Measurements from ENCODE around the gene MYO5A. TPM values are rescaled to one million over a fixed set of nuclear protein-coding genes. Genes with fewer than 3 reads are reported as not detected.

MYO5A gene
- total RNA-seq, 1 donor from 2014 or later = 40.4 TPM

- DNase-seq (ENCODE audit: low spot score) = no peak
Observed at GRCh38 chr15:52362497-52362896, 166.2 kb downstream of the MYO5A start.

DNA sequence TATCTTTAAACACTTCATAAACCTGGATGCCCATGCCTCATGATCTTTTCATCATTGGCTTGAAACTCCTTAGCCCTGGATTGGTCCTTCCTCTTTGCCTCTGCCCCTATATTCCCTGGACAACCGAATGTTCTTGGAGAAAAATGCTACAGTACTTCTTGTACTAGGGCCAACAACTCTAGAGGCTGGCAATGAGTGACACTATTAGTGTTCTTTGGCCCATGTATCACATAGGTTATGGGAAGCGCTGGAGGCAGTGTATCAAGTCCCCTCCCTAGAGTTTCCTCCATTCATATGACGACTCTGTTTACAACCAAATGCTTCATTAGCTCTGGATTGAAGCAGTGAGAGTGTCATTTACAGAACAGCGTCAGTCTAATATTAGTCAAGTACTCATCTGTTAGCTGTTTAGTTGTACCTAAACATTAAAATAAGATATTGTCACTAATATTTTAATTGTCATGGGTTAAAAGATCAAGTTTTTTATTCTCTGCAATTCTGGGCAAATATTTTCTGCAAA lies 166.6 kb downstream of the MYO5A start:
- DNase-seq (ENCODE audit: low spot score) = no peak

GRCh38 chr15:52361494-52361893 lies 167.2 kb downstream of the MYO5A start:
- no peak for DNase-seq (ENCODE audit: low spot score)

DNA sequence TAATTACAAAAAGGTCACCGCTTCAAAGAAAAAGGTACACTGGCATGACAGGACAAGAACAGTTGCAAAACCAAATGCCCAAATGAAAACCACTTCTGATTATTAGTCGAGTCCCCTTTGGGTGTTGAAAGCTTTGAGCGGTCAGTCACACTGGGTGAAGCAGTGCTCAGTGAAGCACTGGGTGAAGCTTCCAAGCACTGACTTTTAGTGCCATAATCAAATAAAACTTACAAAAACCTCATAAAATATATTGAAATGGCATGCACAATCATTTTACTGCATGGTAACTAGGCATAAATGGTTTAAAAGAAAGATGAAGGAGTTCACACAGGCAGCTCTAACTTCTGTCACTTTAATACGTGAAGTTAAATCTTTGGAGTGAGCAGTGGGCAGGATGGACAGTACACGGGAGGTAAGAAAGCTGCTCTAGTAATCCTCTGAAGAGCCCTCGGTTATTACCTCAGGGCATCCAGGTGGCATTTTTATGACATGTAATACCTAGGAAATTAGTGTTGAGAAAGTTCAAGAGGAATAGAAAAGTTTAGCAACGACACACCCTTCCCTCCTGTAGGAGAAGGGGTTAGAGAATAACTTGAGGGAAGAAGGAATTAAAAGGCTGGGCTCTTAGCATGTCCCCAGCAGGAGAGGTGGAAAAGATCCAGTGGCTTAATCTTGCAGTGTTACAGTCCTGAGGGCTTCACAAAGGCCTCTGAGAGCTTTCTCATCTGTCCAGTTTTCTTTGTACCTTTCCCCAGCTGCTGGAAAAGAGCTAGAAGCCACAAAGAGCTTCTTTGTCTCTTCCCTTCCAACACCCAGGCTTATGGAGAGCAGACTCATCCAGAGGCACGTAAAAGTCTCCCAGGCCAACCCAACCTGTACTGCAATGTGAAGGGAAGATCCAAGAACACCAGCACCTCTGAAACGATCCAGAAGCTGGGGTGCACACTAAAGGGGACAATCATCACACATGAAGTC lies 168.2 kb downstream of the MYO5A start:
- no peak for DNase-seq (ENCODE audit: low spot score)

GRCh38 chr15:52359722-52360121 lies 169.0 kb downstream of the MYO5A start:
- no peak for DNase-seq (ENCODE audit: low spot score)

GRCh38 chr15:52357949-52358348 lies 170.7 kb downstream of the MYO5A start:
- no peak for DNase-seq (ENCODE audit: low spot score)

- no peak for DNase-seq (ENCODE audit: low spot score)
Observed at GRCh38 chr15:52352086-52352485, 176.6 kb downstream of the MYO5A start.

- DNase-seq (ENCODE audit: low spot score) = no peak
Observed at GRCh38 chr15:52351206-52351908, 177.3 kb downstream of the MYO5A start.

GRCh38 chr15:52350423-52350822 lies 178.3 kb downstream of the MYO5A start:
- DNase-seq (ENCODE audit: low spot score) = no peak

DNA sequence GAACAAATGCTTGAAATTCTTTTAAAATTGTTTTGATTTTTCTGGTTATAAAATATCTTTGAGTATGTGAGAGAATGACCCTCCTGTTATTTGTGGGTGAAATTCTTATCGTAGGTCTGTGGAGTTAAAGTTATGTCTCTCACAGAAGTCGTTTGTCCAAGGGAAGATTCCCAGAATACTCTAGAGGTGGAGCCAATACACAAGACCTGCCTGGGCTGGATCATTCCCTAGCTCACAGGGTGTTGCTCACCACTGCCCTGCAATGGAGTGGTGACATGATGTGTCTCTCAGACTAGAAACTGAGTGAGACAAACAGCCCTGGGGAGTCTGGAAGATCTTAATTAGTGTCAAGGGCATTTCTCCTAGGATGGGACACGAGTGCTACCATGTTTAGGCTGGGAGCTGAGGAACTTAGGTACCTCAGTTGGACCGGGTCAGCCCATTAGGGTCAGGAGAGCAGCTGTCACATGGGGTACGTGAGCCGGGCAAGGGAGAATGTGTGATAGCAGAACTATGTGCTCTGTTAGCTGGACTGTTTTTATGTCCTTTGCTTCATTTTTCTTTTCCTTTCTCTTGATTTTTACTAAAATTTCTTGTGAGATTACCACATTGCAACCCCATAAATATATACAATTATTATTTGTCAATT lies 179.5 kb downstream of the MYO5A start:
- DNase-seq (ENCODE audit: low spot score) = no peak

DNA sequence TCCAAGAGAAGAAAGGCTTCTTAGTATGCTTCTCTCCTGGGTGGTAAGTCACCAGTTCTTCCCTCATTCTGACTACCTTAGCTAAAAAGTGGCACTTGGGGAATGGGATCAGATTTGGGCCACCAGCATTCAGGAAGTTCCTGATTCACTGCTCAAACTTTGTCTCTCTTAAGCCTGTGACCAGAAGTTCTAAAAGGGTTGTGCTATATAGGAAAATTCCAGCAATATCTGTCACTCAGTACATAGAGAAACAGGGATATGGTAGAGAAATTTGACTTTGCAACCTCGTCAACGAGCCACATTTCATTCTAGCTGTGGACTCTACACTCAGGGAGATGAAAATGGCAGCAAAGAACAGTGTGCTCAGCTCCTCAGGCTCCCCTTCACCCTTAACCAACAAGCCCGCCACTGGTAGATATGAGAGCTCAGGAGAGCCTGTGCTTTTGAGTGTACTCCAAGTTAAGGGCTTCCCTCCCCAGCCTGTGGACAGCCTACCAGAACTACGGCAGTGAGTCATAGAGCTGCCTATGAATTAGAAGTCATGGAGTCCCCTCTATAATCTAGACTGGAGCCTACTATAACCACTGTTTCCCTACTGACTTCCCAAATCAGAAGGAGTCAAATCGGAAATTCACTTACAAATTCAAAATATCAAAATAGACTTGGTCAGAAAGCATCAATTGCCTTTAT lies 180.5 kb downstream of the MYO5A start:
- DNase-seq (ENCODE audit: low spot score) = no peak

GRCh38 chr15:52344592-52344991 lies 184.1 kb downstream of the MYO5A start:
- DNase-seq (ENCODE audit: low spot score) = no peak

GRCh38 chr15:52343831-52344230 lies 184.8 kb downstream of the MYO5A start:
- DNase-seq (ENCODE audit: low spot score) = no peak

- no peak for DNase-seq (ENCODE audit: low spot score)
Observed at GRCh38 chr15:52340093-52340492, 188.6 kb downstream of the MYO5A start.

- DNase-seq (ENCODE audit: low spot score) = no peak
Observed at GRCh38 chr15:52338891-52339290, 189.8 kb downstream of the MYO5A start.

- no peak for DNase-seq (ENCODE audit: low spot score)
Observed at GRCh38 chr15:52338058-52338457, 190.6 kb downstream of the MYO5A start.

DNA sequence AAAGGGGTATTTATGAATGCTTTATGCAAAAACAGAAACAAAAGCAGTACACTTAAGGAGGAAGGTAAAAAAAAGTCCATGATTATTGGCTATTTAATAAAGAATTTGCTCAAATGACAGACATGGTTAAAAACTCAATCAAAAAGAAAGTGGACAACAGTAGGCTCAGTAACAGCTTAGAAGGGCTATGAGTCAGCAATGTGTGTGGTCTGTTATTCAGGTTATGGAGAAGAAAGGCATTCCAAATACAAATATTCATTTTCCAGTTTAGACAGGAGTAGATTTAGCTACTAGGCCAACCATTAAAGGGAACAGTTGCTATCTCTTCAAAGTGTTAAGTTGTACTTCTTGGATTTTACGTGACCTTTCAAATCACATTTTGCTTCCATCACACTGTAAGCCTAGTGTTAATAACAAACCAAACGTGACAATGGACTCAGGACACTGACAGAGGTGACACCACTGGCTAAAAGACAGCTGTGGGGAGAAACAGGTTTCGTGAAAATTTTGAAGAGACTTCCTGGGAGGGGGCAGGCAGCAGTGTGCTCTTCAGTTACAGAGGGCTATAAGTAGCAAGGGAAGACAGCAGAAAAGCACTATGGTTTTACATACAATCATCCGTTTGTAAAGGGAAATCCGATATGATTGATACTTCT lies 191.4 kb downstream of the MYO5A start:
- DNase-seq (ENCODE audit: low spot score) = no peak

DNA sequence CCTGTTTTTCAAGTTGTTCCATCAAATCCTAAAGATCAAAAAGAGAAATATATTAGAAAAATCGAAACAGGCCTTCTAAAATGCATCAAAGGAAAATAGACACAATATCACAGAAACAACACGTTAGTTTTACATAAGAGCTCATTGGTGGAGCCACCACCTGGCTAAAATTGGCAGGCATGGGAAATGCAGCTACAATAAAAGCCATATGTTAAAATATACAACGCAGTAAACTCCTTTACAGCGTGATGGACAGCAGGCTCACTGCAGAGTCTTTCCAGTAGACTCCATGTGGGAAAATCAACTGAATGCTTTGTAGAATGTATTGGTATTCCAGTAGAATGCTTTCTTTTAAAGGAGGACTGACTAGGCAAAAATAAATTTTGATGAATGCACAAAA lies 192.2 kb downstream of the MYO5A start:
- no peak for DNase-seq (ENCODE audit: low spot score)

- DNase-seq (ENCODE audit: low spot score) = no peak
Observed at GRCh38 chr15:52334491-52335160, 194.1 kb downstream of the MYO5A start.

GRCh38 chr15:52331490-52332240 lies 197.0 kb downstream of the MYO5A start:
- peak; percentile 63 for DNase-seq (ENCODE audit: low spot score)

Measured in umbilical cord (tissue), 2 donors.